Small intestine (tissue), 7 donors: ENCODE data around the gene EEFSEC. TPM values are rescaled to one million over a fixed set of nuclear protein-coding genes. Genes with fewer than 3 reads are reported as not detected.

ENCODE experiments used
- DNase-seq, 2 donors: peaks; one replicate each; pipeline versions ENCODE4 v3.0.0 to v3.0.0-alpha.2; 2013
- FAIRE-seq: peaks from 2 replicates; lab custom pipeline; 2012; peaks lifted over from hg19 to GRCh38; lab: Jason Lieb, UNC
- H3K27ac ChIP-seq, 3 donors: one replicate each; pipeline ENCODE4 v1.5.1; 2013; ENCODE audit warnings: low read length in 2 of 3, mild to moderate bottlenecking in 2 of 3, control low read depth in 1 of 3, inconsistent platforms in 1 of 3, low read depth in 1 of 3, moderate library complexity in 1 of 3
- H3K27me3 ChIP-seq, 3 donors: one replicate each; pipeline ENCODE4 v1.6.1; 2013; ENCODE audit warnings: low read length in 3 of 3, inconsistent platforms in 1 of 3; ENCODE audit not compliant: control insufficient read depth in 3 of 3, insufficient read depth in 3 of 3
- H3K36me3 ChIP-seq, 3 donors: one replicate each; pipeline ENCODE4 v1.6.1; 2013; ENCODE audit warnings: low read length in 3 of 3, inconsistent platforms in 1 of 3, low read depth in 1 of 3, mild to moderate bottlenecking in 1 of 3, moderate library complexity in 1 of 3; ENCODE audit not compliant: control insufficient read depth in 3 of 3, insufficient read depth in 2 of 3
- H3K4me1 ChIP-seq, 3 donors: one replicate each; pipeline ENCODE4 v1.6.1; 2013; ENCODE audit warnings: low read length in 2 of 3, inconsistent platforms in 1 of 3, low read depth in 1 of 3, mild to moderate bottlenecking in 1 of 3, moderate library complexity in 1 of 3; ENCODE audit not compliant: control insufficient read depth in 3 of 3, insufficient read depth in 2 of 3
- H3K4me3 ChIP-seq, 3 donors: one replicate each; pipeline ENCODE4 v1.5.1; 2013; ENCODE audit warnings: low read length in 3 of 3, control low read depth in 1 of 3, inconsistent platforms in 1 of 3, low read depth in 1 of 3, mild to moderate bottlenecking in 1 of 3, moderate library complexity in 1 of 3
- H3K9me3 ChIP-seq, 2 donors: one replicate each; pipeline ENCODE4 v1.6.1; 2013; ENCODE audit warnings: low read depth in 1 of 2, low read length in 1 of 2; ENCODE audit not compliant: control insufficient read depth in 2 of 2, insufficient read depth in 1 of 2
- WGBS, 3 donors: extraction: QIAGEN DNeasy Blood & Tissue Kit; methylation state at CpG; one replicate each; pipeline ENCODE4 v1.1.7; 2013; 5-methylcytosine and 5-hydroxymethylcytosine counted together
- polyA plus RNA-seq, 4 donors: library from polyadenylated mRNA; stranded (reverse) in 3 of 4; unstranded in 1 of 4; fragments of 200-250 nt in 3 of 4; fragments of 120-200 nt in 1 of 4; gene quantifications; one replicate each; pipeline versions ENCODE4 v1.2.1 to v1.2.3, GENCODE V29; 2013
- donor health status: healthy with polysubstance abuse.
- donor health status: control.
- donor health status: control.
- donor health status: Bipolar disorder and iron deficiency.
- donor health status: healthy.

EEFSEC gene
- polyA plus RNA-seq, 4 donors, result 4.9 to 29.0 (median 10.2) TPM

- FAIRE-seq, result no peak
Measured at GRCh38 chr3:128310286-128311058, 157.2 kb downstream of the EEFSEC start.

DNA sequence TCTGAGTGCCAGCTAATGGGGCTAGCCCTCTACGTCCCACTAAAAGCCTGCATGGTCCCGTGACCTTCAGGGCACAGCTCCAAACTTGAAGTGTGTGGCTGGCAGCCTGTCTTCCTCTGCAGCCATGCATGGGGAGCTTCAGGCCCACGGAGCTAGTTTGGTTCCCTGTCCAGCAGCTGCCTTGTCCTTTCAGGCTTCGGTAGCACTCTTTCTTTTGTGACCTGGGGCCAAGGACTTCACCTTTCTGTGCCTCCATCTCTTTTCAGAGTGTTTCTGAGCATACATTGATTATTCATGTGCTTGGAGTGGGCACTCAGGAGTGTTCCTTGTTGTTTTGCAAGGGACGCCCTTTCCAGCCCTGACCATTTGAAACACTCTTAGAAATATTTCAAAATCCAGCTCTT lies 158.2 kb downstream of the EEFSEC start:
- no peak for FAIRE-seq
- H3K4me1 ChIP-seq, result peaks cover 0 to 8% (median 0%) of the 10 kb centered on the region in 3 donors
- 71 to 84% (median 75%) methylated on average over 5 of the region's 5 CpGs for WGBS, 3 donors
- no peak overlapping the region for H3K27ac ChIP-seq
- H3K27me3 ChIP-seq, result no peaks in the 10 kb centered on the region
- no peak overlapping the region for H3K4me3 ChIP-seq
- H3K36me3 ChIP-seq, result peaks cover 0 to 13% (median 2%) of the 10 kb centered on the region in 3 donors
- no peaks in the 10 kb centered on the region for H3K9me3 ChIP-seq
- DNase-seq, result no peak

More at GRCh38 chr3:128310286-128311058, 157.2 kb downstream of the EEFSEC start:
- H3K4me3 ChIP-seq, result no peak overlapping the region
- H3K4me1 ChIP-seq, result peaks cover 0 to 8% (median 0%) of the 10 kb centered on the region in 3 donors
- no peak overlapping the region for H3K27ac ChIP-seq
- peaks cover 0 to 13% (median 2%) of the 10 kb centered on the region in 3 donors for H3K36me3 ChIP-seq
- 58 to 88% (median 85%) methylated on average over 4 of the region's 4 CpGs for WGBS, 3 donors
- no peaks in the 10 kb centered on the region for H3K27me3 ChIP-seq
- no peaks in the 10 kb centered on the region for H3K9me3 ChIP-seq
- no peak for DNase-seq

- Histone ChIP-seq H3K27me3 (no peaks in the 10 kb centered on the region), H3K27ac (no peak overlapping the region), H3K9me3 (no peaks in the 10 kb centered on the region), H3K36me3 (peaks cover 0 to 15% (median 2%) of the 10 kb centered on the region in 3 donors), H3K4me1 (peaks cover 0 to 8% (median 0%) of the 10 kb centered on the region in 3 donors), H3K4me3 (no peak overlapping the region)
- 97 to 98% (median 97%) methylated on average over 10 of the region's 10 CpGs for WGBS, 3 donors
- no peak for DNase-seq
- no peak for FAIRE-seq
Measured at GRCh38 chr3:128312271-128312670, 159.0 kb downstream of the EEFSEC start.

DNA sequence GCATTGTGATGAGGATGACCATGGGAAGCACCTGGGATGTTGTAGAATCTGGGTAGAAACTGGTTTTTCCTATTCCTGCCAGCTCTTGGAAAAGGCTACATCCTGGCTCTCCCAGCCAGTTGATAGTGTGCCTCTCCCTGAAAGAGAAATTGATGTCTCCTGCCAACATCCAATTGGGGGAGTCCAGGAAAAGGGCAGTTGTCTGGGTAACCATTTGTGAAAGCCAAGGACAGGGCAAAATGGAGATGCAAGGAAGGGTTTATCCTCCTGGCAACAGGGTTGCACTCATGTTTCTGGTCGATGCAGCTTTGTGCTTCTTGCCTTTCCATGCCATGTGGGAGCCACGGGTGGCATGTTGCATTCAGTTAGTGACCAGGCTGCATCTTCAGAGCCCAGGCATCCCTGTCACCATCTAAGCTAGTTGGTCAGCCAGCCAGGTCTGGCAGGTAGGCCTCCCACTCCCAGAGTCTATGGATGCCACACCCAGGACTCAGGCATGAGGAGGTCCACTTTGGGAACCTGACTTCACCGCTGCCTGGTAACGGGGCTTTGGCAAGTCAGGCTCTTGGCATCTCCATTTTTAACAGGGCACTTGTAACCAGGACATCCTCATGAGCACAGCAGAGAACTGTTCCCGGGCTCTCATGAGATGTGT lies 159.9 kb downstream of the EEFSEC start:
- DNase-seq (no peak), FAIRE-seq (no peak)
- WGBS, 3 donors, result 94 to 95% (median 94%) methylated on average over 5 of the region's 5 CpGs
- Histone ChIP-seq H3K36me3 (peaks cover 0 to 14% (median 2%) of the 10 kb centered on the region in 3 donors), H3K27me3 (no peaks in the 10 kb centered on the region), H3K4me1 (peaks cover 0 to 11% (median 0%) of the 10 kb centered on the region in 3 donors), H3K27ac (no peak overlapping the region), H3K4me3 (no peak overlapping the region), H3K9me3 (no peaks in the 10 kb centered on the region)

DNA sequence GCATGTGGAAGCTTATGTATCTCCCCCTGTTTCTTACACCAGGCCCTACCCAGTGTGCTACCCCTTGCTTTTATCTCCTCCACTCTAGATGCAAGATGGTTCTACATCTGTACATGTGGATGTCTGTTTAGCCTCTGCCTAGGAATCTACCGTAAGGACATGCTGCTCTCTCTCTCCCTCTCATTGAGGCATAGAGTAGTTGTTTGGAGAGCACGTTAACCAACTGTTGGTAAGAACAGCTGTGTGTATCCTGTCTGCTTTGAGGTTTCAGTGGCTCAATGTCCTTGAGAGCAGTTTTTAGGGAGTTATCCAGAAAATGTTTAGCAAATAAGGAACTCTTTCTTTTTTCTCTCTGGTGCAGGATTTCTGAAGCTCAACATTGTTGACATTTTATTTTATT lies 160.7 kb downstream of the EEFSEC start:
- WGBS, 3 donors, result 50 to 89% (median 66%) methylated on average over 2 of the region's 2 CpGs
- Histone ChIP-seq H3K4me3 (no peak overlapping the region), H3K9me3 (no peaks in the 10 kb centered on the region), H3K36me3 (peaks cover 0 to 17% (median 2%) of the 10 kb centered on the region in 3 donors), H3K4me1 (peaks cover 0 to 11% (median 0%) of the 10 kb centered on the region in 3 donors), H3K27ac (no peak overlapping the region), H3K27me3 (no peaks in the 10 kb centered on the region)
- DNase-seq, result no peak
- no peak for FAIRE-seq

DNA sequence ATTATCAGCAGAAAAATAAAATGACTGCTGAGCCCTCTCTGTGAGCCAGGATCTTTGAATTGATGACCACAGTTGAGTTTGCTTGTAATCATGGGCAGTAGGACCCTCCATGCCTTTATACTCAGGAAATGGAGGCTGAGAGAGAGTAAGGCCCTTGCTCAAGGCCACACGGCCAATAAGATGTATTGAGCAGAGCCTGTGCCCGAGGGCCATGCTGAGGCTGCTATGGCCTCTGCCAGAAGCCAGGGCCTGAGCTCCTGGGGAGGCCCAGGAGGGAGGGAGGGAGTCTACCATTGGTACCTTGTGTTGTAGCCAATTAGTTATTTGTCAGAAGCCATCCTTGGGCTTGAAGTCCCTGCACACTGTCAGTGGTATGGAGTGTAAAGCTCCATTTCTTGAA lies 162.0 kb downstream of the EEFSEC start:
- Histone ChIP-seq H3K27ac (no peak overlapping the region), H3K4me1 (peaks cover 0 to 11% (median 0%) of the 10 kb centered on the region in 3 donors), H3K27me3 (no peaks in the 10 kb centered on the region), H3K4me3 (no peak overlapping the region), H3K36me3 (peaks cover 0 to 18% (median 0%) of the 10 kb centered on the region in 3 donors), H3K9me3 (no peaks in the 10 kb centered on the region)
- FAIRE-seq (no peak), DNase-seq (no peak)
- WGBS, 3 donors, result 84 to 100% (median 93%) methylated on average over 2 of the region's 2 CpGs

GRCh38 chr3:128316481-128316891 lies 163.2 kb downstream of the EEFSEC start:
- Histone ChIP-seq H3K4me3 (no peak overlapping the region), H3K27ac (no peak overlapping the region), H3K27me3 (no peaks in the 10 kb centered on the region), H3K36me3 (peaks cover 0 to 29% (median 0%) of the 10 kb centered on the region in 3 donors), H3K4me1 (peaks cover 0 to 11% (median 0%) of the 10 kb centered on the region in 3 donors), H3K9me3 (no peaks in the 10 kb centered on the region)
- DNase-seq (no peak), FAIRE-seq (no peak)
- WGBS, 3 donors, result 62 to 89% (median 82%) methylated on average over 15 of the region's 15 CpGs

DNA sequence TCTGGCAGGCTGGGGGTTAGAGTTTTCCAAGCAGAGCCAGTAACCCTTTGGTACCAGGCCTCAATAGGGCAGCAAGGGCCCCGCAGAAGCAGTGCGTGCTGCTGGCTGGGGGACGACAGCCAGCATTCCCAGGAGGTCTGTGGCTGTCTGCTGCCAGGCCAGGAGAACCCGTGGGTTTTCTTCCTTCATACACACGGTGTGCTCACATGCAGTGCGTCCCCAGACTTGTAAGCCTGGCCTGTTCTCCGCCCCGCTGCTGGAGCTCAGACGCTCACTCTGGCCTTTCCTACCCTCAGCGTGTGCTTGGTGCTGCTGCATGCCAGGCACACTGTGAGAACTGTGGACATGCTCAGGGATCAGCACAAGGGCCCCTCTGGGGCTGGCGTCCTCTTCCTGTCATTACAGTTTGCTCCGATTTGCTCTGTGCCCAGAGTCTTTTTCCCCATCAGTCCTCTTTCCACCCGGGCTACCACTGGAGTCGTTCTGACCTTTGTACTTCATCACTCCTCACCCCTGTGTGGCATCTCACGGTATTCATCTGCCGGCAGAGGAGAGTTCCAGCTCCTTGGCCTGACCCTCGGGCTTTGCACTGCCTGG lies 163.9 kb downstream of the EEFSEC start:
- H3K4me1 ChIP-seq, result peaks cover 0 to 11% (median 0%) of the 10 kb centered on the region in 3 donors
- no peak overlapping the region for H3K27ac ChIP-seq
- H3K36me3 ChIP-seq, result peaks cover 0 to 32% (median 0%) of the 10 kb centered on the region in 3 donors
- 57 to 72% (median 72%) methylated on average over 17 of the region's 17 CpGs for WGBS, 3 donors
- no peaks in the 10 kb centered on the region for H3K9me3 ChIP-seq
- peak in 1 of 2 donors; percentile 58 for DNase-seq
- H3K4me3 ChIP-seq, result no peak overlapping the region
- no peaks in the 10 kb centered on the region for H3K27me3 ChIP-seq
- FAIRE-seq, result no peak
